Upper lobe of left lung (tissue), 6 donors: ENCODE data around the gene GPR65. TPM values are rescaled to one million over a fixed set of nuclear protein-coding genes. Genes with fewer than 3 reads are reported as not detected.

ENCODE experiments used
- ATAC-seq, 2 donors: fragments of 200-7000 bp; cut with Tn5 transposase; one replicate each; pipeline ENCODE4 v1.9.1; 2022; ENCODE audit warnings: mild to moderate bottlenecking in 2 of 2, moderate library complexity in 2 of 2; ENCODE audit not compliant: low FRiP score in 2 of 2
- DNase-seq, 2 donors: peaks; one replicate each; pipeline ENCODE4 v3.0.0-alpha.2; 2019 to 2020
- H3K27ac ChIP-seq, 4 donors: fragments of 200-600 bp; sonication (generic); one replicate each; pipeline ENCODE4 v1.5.1; 2016 to 2019
- H3K27me3 ChIP-seq, 4 donors: fragments of 200-600 bp; sonication (generic); one replicate each; pipeline ENCODE4 v1.5.1; 2017 to 2019
- H3K36me3 ChIP-seq, 4 donors: fragments of 200-600 bp; sonication (generic); one replicate each; pipeline ENCODE4 v1.5.1; 2016 to 2019
- H3K4me1 ChIP-seq, 4 donors: fragments of 200-600 bp; sonication (generic); one replicate each; pipeline ENCODE4 v1.5.1; 2018 to 2019
- H3K4me3 ChIP-seq, 4 donors: fragments of 200-600 bp; sonication (generic); one replicate each; pipeline ENCODE4 v1.5.1; 2017 to 2019; ENCODE audit warnings: mild to moderate bottlenecking in 2 of 4, moderate library complexity in 1 of 4
- H3K9me3 ChIP-seq, 4 donors: fragments of 200-600 bp; sonication (generic); one replicate each; pipeline ENCODE4 v1.5.1; 2018 to 2019
- EP300 ChIP-seq, 4 donors: sonication (generic); formaldehyde crosslinking; IDR thresholded peaks; one replicate each; pipeline ENCODE4 v1.5.1; 2017; ENCODE audit warnings: antibody characterized with exemption in 4 of 4, control low read depth in 2 of 4
- POLR2A ChIP-seq, 4 donors: fragments of 450-650 bp; IDR thresholded peaks; one replicate each; pipeline ENCODE4 v1.5.1; 2016 to 2017; ENCODE audit warnings: antibody characterized with exemption in 4 of 4, mild to moderate bottlenecking in 2 of 4
- POLR2AphosphoS5 ChIP-seq, 2 donors: sonication (generic); formaldehyde crosslinking; IDR thresholded peaks; one replicate each; pipeline ENCODE4 v1.5.1; 2017; ENCODE audit warnings: antibody characterized with exemption in 2 of 2
- WGBS, 2 donors: methylation state at CpG; one replicate each; pipeline ENCODE4 v1.1.5; 2017 to 2018; 5-methylcytosine and 5-hydroxymethylcytosine counted together
- total RNA-seq, 6 donors: library from RNA; depleted of rRNA in 4 of 6; stranded (reverse); fragments of >200 nt in 4 of 6; gene quantifications; one replicate each; pipeline versions ENCODE4 v1.1.0 to v1.2.1, GENCODE V29; 2016 to 2021
- TF ChIP-seq, protein P1 (sequence below), 6 experiments: fragments of 450-650 bp in 4 of 6; fragments of 200-600 bp in 2 of 6; sonication (generic) in 2 of 6; IDR thresholded peaks; one replicate each; pipeline ENCODE4 v1.5.1; 2016 to 2019; ENCODE audit warnings: antibody characterized with exemption in 6 of 6
- donor health status: DM: no; HTN: no; CAD: no; lungs with moderate emphysema.
- donor health status: DM: no; HTN: yes; CAD: no; lungs with severe emphysema.

Gene GPR65
- total RNA-seq, 6 donors from 2014 or later = 3.2 to 7.0 (median 3.8) TPM

DNA sequence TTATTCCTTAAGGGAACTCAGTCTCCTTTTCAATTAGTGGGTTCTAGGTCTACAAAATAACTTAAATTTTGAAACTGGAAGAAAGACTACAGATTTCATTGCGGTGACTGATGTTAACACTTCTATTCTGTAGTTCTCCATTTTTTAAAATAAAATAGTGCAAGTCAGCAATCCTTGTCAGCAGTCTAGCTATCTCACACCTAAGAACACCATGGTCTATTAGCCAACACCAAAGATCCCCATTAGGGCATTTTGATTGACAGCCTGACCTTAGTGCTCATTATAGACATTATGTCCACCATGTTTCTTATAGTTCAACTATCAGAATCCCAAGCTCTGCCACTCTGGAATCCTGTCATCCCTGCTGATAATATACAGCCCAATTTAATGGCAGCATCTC, 27.4 kb downstream of the GPR65 start:
- ATAC-seq = no peak

GRCh38 chr14:88034076-88034475, 29.1 kb downstream of the GPR65 start:
- H3K4me3 ChIP-seq = no peak overlapping the region
- no peak overlapping the region for H3K27ac ChIP-seq
- WGBS, 2 donors = 60 to 68% methylated on average over 2 of the region's 2 CpGs
- no peak for ATAC-seq
- H3K9me3 ChIP-seq = no peaks in the 10 kb centered on the region
- H3K27me3 ChIP-seq = no peaks in the 10 kb centered on the region
- no peaks in the 10 kb centered on the region for H3K36me3 ChIP-seq
- TF ChIP-seq, protein P1, sequence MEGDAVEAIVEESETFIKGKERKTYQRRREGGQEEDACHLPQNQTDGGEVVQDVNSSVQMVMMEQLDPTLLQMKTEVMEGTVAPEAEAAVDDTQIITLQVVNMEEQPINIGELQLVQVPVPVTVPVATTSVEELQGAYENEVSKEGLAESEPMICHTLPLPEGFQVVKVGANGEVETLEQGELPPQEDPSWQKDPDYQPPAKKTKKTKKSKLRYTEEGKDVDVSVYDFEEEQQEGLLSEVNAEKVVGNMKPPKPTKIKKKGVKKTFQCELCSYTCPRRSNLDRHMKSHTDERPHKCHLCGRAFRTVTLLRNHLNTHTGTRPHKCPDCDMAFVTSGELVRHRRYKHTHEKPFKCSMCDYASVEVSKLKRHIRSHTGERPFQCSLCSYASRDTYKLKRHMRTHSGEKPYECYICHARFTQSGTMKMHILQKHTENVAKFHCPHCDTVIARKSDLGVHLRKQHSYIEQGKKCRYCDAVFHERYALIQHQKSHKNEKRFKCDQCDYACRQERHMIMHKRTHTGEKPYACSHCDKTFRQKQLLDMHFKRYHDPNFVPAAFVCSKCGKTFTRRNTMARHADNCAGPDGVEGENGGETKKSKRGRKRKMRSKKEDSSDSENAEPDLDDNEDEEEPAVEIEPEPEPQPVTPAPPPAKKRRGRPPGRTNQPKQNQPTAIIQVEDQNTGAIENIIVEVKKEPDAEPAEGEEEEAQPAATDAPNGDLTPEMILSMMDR (IDR thresholded peaks at IDR 0.05) = no peak
- no peak for TF ChIP-seq POLR2A (IDR thresholded peaks at IDR 0.05)
- TF ChIP-seq EP300 (IDR thresholded peaks at IDR 0.05) = no peak
- no peak for TF ChIP-seq POLR2AphosphoS5 (IDR thresholded peaks at IDR 0.05)
- H3K4me1 ChIP-seq = no peaks in the 10 kb centered on the region
- no peak for DNase-seq

More for the DNA sequence above, 27.4 kb downstream of the GPR65 start:
- Histone ChIP-seq H3K4me3 (no peak overlapping the region), H3K4me1 (no peaks in the 10 kb centered on the region), H3K27me3 (no peaks in the 10 kb centered on the region), H3K9me3 (no peaks in the 10 kb centered on the region), H3K36me3 (no peaks in the 10 kb centered on the region), H3K27ac (no peak overlapping the region)
- TF ChIP-seq POLR2AphosphoS5 (IDR thresholded peaks at IDR 0.05) (no peak), POLR2A (IDR thresholded peaks at IDR 0.05) (no peak), EP300 (IDR thresholded peaks at IDR 0.05) (no peak)
- TF ChIP-seq, protein P1 (IDR thresholded peaks at IDR 0.05) = no peak
- no peak for DNase-seq
- WGBS, 2 donors = 85 to 95% methylated on average over 1 of the region's 1 CpG

DNA sequence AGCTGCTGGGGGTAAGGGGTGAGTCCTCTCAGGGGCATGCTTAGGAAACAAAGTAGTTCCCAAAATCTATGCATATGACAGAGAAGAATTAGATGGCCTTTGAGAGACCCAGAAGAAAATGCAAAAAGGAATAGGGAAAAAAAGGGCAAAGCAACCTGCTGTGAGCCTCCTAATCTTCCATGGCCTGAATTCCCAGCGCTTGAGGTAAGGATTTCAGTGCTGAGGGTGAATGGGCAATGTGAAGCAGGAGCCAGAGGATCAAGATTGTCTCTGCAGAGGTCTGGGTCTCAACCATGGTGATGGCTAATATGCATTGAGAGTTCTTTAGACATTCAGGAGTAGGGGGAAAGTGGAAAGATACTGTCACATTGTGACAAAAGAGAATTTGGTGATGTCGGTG, 31.5 kb downstream of the GPR65 start:
- Histone ChIP-seq H3K4me1 (no peaks in the 10 kb centered on the region), H3K4me3 (no peak overlapping the region), H3K27me3 (no peaks in the 10 kb centered on the region), H3K27ac (no peak overlapping the region), H3K9me3 (no peaks in the 10 kb centered on the region), H3K36me3 (no peaks in the 10 kb centered on the region)
- TF ChIP-seq EP300 (IDR thresholded peaks at IDR 0.05) = no peak
- TF ChIP-seq POLR2AphosphoS5 (IDR thresholded peaks at IDR 0.05) = no peak
- no peak for TF ChIP-seq POLR2A (IDR thresholded peaks at IDR 0.05)
- TF ChIP-seq, protein P1 (IDR thresholded peaks at IDR 0.05) = no peak
- ATAC-seq (no peak), DNase-seq (no peak)
- WGBS, 2 donors = 77 to 85% methylated on average over 2 of the region's 2 CpGs

- WGBS, 2 donors = 62 to 83% methylated on average over 1 of the region's 1 CpG
- Histone ChIP-seq H3K36me3 (no peaks in the 10 kb centered on the region), H3K27ac (no peak overlapping the region), H3K27me3 (no peaks in the 10 kb centered on the region), H3K4me1 (no peaks in the 10 kb centered on the region), H3K9me3 (no peaks in the 10 kb centered on the region), H3K4me3 (no peak overlapping the region)
- ATAC-seq (no peak), DNase-seq (no peak)
- TF ChIP-seq EP300 (IDR thresholded peaks at IDR 0.05) (no peak), POLR2AphosphoS5 (IDR thresholded peaks at IDR 0.05) (no peak), POLR2A (IDR thresholded peaks at IDR 0.05) (no peak)
- TF ChIP-seq, protein P1 (IDR thresholded peaks at IDR 0.05) = no peak
Measured at GRCh38 chr14:88037325-88037724, 32.4 kb downstream of the GPR65 start.

DNA sequence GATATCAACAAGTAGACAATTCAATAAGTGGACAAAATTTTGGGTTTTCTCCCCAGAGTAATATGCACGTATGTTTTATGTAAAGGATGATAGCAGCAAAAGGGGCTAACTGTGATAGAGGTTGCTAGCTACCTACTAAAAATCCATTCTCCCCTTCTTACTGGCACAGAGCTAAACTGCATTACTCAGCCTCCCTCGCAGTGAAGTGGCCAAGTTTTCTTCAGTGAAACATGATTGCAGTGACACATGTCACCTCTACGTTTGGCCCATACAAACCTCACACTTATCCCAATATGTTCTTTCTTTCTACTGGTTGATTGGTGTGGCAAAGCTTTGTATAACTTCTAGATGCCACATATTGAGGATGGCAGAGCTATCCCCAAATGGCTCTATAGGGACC, 34.3 kb downstream of the GPR65 start:
- no peak for TF ChIP-seq POLR2A (IDR thresholded peaks at IDR 0.05)
- TF ChIP-seq, protein P1 (IDR thresholded peaks at IDR 0.05) = no peak
- no peak for TF ChIP-seq POLR2AphosphoS5 (IDR thresholded peaks at IDR 0.05)
- TF ChIP-seq EP300 (IDR thresholded peaks at IDR 0.05) = no peak
- H3K4me3 ChIP-seq = no peak overlapping the region
- no peaks in the 10 kb centered on the region for H3K27me3 ChIP-seq
- DNase-seq (no peak), ATAC-seq (no peak)
- H3K4me1 ChIP-seq = no peaks in the 10 kb centered on the region
- H3K27ac ChIP-seq = no peak overlapping the region
- H3K9me3 ChIP-seq = no peaks in the 10 kb centered on the region
- no peaks in the 10 kb centered on the region for H3K36me3 ChIP-seq
- WGBS, 2 donors = 54 to 78% methylated on average over 3 of the region's 3 CpGs
